SU-DHL-6 (cell line): ENCODE results near the gene TEKT4.
"Not testable (repeated sequence)": the region's sequence is repeated elsewhere in the genome, so short reads cannot be mapped to it uniquely, and the experiment has no call there.

Experiments
- CTCF ChIP-seq: fragments of 200-600 bp; sonication (generic); IDR thresholded peaks from one replicate; pipeline ENCODE4 v1.5.1; 2017; ENCODE audit warnings: antibody characterized with exemption, mild to moderate bottlenecking, low read length, moderate library complexity; ENCODE audit not compliant: insufficient read depth, poor library complexity, severe bottlenecking
- EZH2phosphoT487 ChIP-seq: fragments of 200-600 bp; sonication (generic), shearing (Covaris generic); conservative IDR thresholded peaks from 2 replicates; pipeline ENCODE4 v1.6.1; 2018; ENCODE audit warnings: mild to moderate bottlenecking, antibody characterized with exemption, low read length, moderate library complexity, mixed read lengths

DNA sequence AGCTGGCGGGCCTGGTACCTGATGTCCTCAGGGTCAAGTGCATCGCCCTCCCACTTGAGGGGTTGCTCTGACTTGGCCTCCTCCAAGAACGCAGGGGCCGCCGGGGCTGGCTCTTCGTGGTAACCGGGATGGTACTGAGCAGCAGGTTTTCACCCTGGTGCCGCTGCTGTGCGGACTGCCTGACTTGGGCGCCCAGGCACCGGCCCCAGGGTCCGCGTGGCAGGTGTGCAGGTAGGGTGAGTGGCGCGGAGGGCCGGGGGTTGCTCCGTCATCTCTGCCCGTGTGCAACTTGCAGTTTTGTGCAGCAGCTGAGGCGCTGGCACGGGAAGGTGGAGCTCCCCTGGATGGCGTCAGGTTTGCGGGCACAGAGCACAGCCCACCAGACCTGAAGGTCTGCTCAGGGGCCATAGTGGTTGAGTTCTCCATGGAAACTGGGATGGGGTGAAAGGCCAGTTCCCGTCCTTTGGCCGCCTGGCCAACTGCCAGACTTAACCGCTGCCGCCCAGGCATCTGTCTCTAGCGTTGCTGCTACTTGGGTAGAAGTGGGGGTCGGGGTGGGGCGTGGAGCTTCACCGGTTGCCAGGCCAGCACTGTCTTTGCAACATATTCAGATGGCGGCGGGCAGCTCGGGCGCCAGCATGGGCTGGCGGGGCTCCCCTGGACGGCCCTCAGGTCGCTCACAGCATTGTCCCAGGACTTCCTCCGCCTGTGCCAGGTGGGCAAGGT, 12.9 kb upstream of the TEKT4 start:
- not testable (repeated sequence) for TF ChIP-seq CTCF, EZH2phosphoT487
